ENCODE data around the gene CHAT. TPM values are rescaled to one million over a fixed set of nuclear protein-coding genes. Genes with fewer than 3 reads are reported as not detected.

CHAT gene
- total RNA-seq, 6 experiments from 2014 or later = not detected

- no peaks in the 10 kb centered on the region for H3K9me3 ChIP-seq
- DNase-seq (no peak), ATAC-seq (no peak)
- H3K4me1 ChIP-seq = no peaks in the 10 kb centered on the region
- 18% methylated on average over 7 of the region's 7 CpGs for WGBS (ENCODE audit: insufficient coverage, low coverage, low lambda C conversion rate, missing lambda C conversion rate)
- H3K36me3 ChIP-seq = no peaks in the 10 kb centered on the region
- intact Hi-C loops (cut with DNase I) = no loop called here
- H3K27me3 ChIP-seq = no peaks in the 10 kb centered on the region
- no peak for TF ChIP-seq CTCF (IDR thresholded peaks at IDR 0.05)
- TF ChIP-seq POLR2A (IDR thresholded peaks at IDR 0.05) = no peak
- no peak overlapping the region for H3K4me3 ChIP-seq
- H3K27ac ChIP-seq = no peak overlapping the region
These were observed 75.1 kb downstream of the CHAT start for GRCh38 chr10:49688920-49689319.

- TF ChIP-seq CTCF (IDR thresholded peaks at IDR 0.05) (no peak), POLR2A (IDR thresholded peaks at IDR 0.05) (no peak)
- Histone ChIP-seq H3K27ac (no peak overlapping the region), H3K9me3 (no peaks in the 10 kb centered on the region), H3K4me3 (no peak overlapping the region), H3K36me3 (no peaks in the 10 kb centered on the region), H3K27me3 (no peaks in the 10 kb centered on the region), H3K4me1 (no peaks in the 10 kb centered on the region)
- intact Hi-C loops (cut with DNase I) = no loop called here
- DNase-seq (no peak), ATAC-seq (no peak)
- 18% methylated on average over 12 of the region's 12 CpGs for WGBS (ENCODE audit: insufficient coverage, low coverage, low lambda C conversion rate, missing lambda C conversion rate)
These were observed 76.2 kb downstream of the CHAT start for GRCh38 chr10:49689882-49690510.

GRCh38 chr10:49690698-49691356 is 77.0 kb downstream of the CHAT start:
- DNase-seq = no peak
- H3K4me3 ChIP-seq = no peak overlapping the region
- no peak overlapping the region for H3K27ac ChIP-seq
- no peaks in the 10 kb centered on the region for H3K4me1 ChIP-seq
- TF ChIP-seq CTCF (IDR thresholded peaks at IDR 0.05) = no peak
- TF ChIP-seq POLR2A (IDR thresholded peaks at IDR 0.05) = no peak
- H3K9me3 ChIP-seq = no peaks in the 10 kb centered on the region
- no peaks in the 10 kb centered on the region for H3K27me3 ChIP-seq
- intact Hi-C loops (cut with DNase I) = no loop called here
- ATAC-seq = no peak
- WGBS (ENCODE audit: insufficient coverage, low coverage, low lambda C conversion rate, missing lambda C conversion rate) = 14% methylated on average over 6 of the region's 12 CpGs
- H3K36me3 ChIP-seq = no peaks in the 10 kb centered on the region

GRCh38 chr10:49691588-49691987 is 77.8 kb downstream of the CHAT start:
- no CpG with 5 or more reads among the region's 9 CpGs for WGBS (ENCODE audit: insufficient coverage, low coverage, low lambda C conversion rate, missing lambda C conversion rate)
- H3K36me3 ChIP-seq = no peaks in the 10 kb centered on the region
- H3K27ac ChIP-seq = no peak overlapping the region
- ATAC-seq (no peak), DNase-seq (no peak)
- H3K27me3 ChIP-seq = no peaks in the 10 kb centered on the region
- H3K9me3 ChIP-seq = no peaks in the 10 kb centered on the region
- TF ChIP-seq POLR2A (IDR thresholded peaks at IDR 0.05) (no peak), CTCF (IDR thresholded peaks at IDR 0.05) (no peak)
- no peak overlapping the region for H3K4me3 ChIP-seq
- H3K4me1 ChIP-seq = no peaks in the 10 kb centered on the region
- intact Hi-C loops (cut with DNase I) = no loop called here

Measured in right lobe of liver (tissue), 6 donors.